ENCODE data around the gene MRPL3.

MRPL3 gene

DNA sequence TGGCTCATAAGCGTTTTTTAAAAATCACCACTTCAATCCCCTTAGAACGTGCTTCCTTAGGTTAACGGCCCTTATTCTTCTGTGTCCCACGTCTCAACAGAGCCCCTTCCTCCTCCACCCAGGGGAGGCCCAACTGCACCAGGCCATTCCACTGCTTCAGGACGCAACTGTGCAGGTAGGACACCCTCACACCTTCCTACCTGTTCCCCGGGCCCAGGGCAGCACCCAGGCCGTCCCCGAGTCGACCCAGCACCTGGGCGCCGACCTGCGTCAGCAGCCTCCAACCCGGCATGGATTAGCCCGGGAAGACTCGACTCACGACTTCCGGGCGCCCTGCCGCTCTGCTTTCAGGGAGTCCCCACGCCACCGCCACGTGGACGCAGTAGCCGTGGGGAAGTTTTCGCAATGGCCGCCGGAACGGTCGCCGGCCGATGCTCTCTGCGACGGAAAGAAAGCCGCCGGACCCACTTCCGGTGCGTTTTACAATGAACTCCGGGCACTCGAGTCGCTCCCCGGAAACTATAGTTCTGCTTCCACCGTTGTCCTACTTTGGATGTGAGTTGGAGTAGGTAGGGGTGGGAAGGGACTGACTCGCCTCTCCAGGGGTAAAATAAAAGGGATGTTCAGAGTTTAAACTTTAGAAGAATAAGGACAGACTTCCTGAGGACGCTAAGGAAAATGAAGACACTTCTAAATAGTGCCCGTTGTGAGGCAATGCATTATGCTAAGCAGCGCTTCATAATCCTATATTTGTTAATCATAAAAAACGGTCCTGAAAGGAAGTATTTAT is at the start of gene MRPL3:
Gene MRPL3, minus strand, starts transcription at position 442 of the 790 bp plus-strand sequence. Its CDS starts 150 bp downstream, at position 292.
- H3K27me3 ChIP-seq (ENCODE audit: insufficient read depth, low read length, poor library complexity, severe bottlenecking) = peaks cover 43% of the 10 kb centered on the region
- H3K4me2 ChIP-seq (ENCODE audit: low read depth, low read length, poor library complexity, severe bottlenecking) = peak within 1 kb of the TSS; percentile 98
- H4K20me1 ChIP-seq (ENCODE audit: insufficient read depth, low read length, poor library complexity, severe bottlenecking) = peaks cover 28% of the 10 kb centered on the region
- H2AFZ ChIP-seq (ENCODE audit: low read length) = peak within 1 kb of the TSS; percentile 96
- 0 out of 2 replicates have a peak, but pooled peaks cover 4% of the 10 kb centered on the region for H3K9me2 ChIP-seq (replicated peaks; ENCODE audit: low read depth, low read length)
- peaks cover 47% of the 10 kb centered on the region for H3K79me2 ChIP-seq (ENCODE audit: insufficient read depth, low read length)
- no peaks in the 10 kb centered on the region for H3F3A ChIP-seq (ENCODE audit: low read depth)
- peak within 1 kb of the TSS; percentile 92 for H3K9ac ChIP-seq (ENCODE audit: low read depth, low read length, poor library complexity, severe bottlenecking)
- no peaks in the 10 kb centered on the region for H3K9me3 ChIP-seq (ENCODE audit: insufficient read depth, low read depth, low read length)
- H3K4me1 ChIP-seq (ENCODE audit: insufficient read depth, low read length, poor library complexity, severe bottlenecking) = peaks cover 25% of the 10 kb centered on the region
- H3K36me3 ChIP-seq (ENCODE audit: insufficient read depth, low read length) = peaks cover 12% of the 10 kb centered on the region; the same call in 1 of the 2 replicates
- TF ChIP-seq, protein P1, sequence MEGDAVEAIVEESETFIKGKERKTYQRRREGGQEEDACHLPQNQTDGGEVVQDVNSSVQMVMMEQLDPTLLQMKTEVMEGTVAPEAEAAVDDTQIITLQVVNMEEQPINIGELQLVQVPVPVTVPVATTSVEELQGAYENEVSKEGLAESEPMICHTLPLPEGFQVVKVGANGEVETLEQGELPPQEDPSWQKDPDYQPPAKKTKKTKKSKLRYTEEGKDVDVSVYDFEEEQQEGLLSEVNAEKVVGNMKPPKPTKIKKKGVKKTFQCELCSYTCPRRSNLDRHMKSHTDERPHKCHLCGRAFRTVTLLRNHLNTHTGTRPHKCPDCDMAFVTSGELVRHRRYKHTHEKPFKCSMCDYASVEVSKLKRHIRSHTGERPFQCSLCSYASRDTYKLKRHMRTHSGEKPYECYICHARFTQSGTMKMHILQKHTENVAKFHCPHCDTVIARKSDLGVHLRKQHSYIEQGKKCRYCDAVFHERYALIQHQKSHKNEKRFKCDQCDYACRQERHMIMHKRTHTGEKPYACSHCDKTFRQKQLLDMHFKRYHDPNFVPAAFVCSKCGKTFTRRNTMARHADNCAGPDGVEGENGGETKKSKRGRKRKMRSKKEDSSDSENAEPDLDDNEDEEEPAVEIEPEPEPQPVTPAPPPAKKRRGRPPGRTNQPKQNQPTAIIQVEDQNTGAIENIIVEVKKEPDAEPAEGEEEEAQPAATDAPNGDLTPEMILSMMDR (conservative IDR thresholded peaks at IDR 0.05; ENCODE audit: low read length) = no peak
- TF ChIP-seq EZH2phosphoT487 (IDR thresholded peaks at IDR 0.05; ENCODE audit: borderline replicate concordance) = no peak
- peak within 1 kb of the TSS; percentile 94 for H3K4me3 ChIP-seq (ENCODE audit: low read length, poor library complexity, severe bottlenecking)

DNA sequence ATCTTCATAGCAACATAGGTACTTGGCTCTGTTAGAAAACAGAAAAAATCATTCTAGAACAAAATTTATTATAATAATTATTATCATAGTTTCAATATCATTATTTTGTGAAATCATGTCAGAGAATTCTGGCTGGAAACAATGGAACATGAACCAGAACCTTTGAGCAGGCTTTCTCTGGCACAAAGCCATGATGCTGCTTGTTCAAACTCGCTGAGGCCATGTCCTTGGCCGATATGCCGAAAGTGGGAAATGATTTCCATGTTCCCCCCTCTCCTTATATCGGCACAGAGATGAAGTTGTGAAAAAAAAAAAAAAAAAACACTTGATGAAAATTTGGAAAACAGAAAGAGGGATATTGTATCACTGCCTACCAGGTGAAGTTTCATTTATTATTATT is 49.0 kb upstream of the MRPL3 start:
- Histone ChIP-seq H3K4me3 (ENCODE audit: low read length, poor library complexity, severe bottlenecking) (no peak overlapping the region), H3K27me3 (ENCODE audit: insufficient read depth, low read length, poor library complexity, severe bottlenecking) (no peaks in the 10 kb centered on the region), H3K9ac (ENCODE audit: low read depth, low read length, poor library complexity, severe bottlenecking) (no peak overlapping the region), H3K9me3 (ENCODE audit: insufficient read depth, low read depth, low read length) (no peaks in the 10 kb centered on the region), H3K79me2 (ENCODE audit: insufficient read depth, low read length) (no peaks in the 10 kb centered on the region), H4K20me1 (ENCODE audit: insufficient read depth, low read length, poor library complexity, severe bottlenecking) (no peaks in the 10 kb centered on the region), H2AFZ (ENCODE audit: low read length) (no peak overlapping the region), H3K4me1 (ENCODE audit: insufficient read depth, low read length, poor library complexity, severe bottlenecking) (no peaks in the 10 kb centered on the region), H3K36me3 (ENCODE audit: insufficient read depth, low read length) (no peaks in the 10 kb centered on the region), H3F3A (ENCODE audit: low read depth) (no peaks in the 10 kb centered on the region), H3K9me2 (replicated peaks; ENCODE audit: low read depth, low read length) (no peaks in the 10 kb centered on the region), H3K4me2 (ENCODE audit: low read depth, low read length, poor library complexity, severe bottlenecking) (no peak overlapping the region)
- TF ChIP-seq EZH2phosphoT487 (IDR thresholded peaks at IDR 0.05; ENCODE audit: borderline replicate concordance) = no peak

GRCh38 chr3:131550562-131551465 is 48.0 kb upstream of the MRPL3 start:
- Histone ChIP-seq H3K79me2 (ENCODE audit: insufficient read depth, low read length) (no peaks in the 10 kb centered on the region), H3K27me3 (ENCODE audit: insufficient read depth, low read length, poor library complexity, severe bottlenecking) (no peaks in the 10 kb centered on the region), H3K4me3 (ENCODE audit: low read length, poor library complexity, severe bottlenecking) (no peak overlapping the region), H3K9me2 (replicated peaks; ENCODE audit: low read depth, low read length) (no peaks in the 10 kb centered on the region), H2AFZ (ENCODE audit: low read length) (no peak overlapping the region), H3F3A (ENCODE audit: low read depth) (no peaks in the 10 kb centered on the region), H3K4me2 (ENCODE audit: low read depth, low read length, poor library complexity, severe bottlenecking) (no peak overlapping the region), H3K9me3 (ENCODE audit: insufficient read depth, low read depth, low read length) (no peaks in the 10 kb centered on the region), H3K4me1 (ENCODE audit: insufficient read depth, low read length, poor library complexity, severe bottlenecking) (no peaks in the 10 kb centered on the region), H3K36me3 (ENCODE audit: insufficient read depth, low read length) (no peaks in the 10 kb centered on the region), H4K20me1 (ENCODE audit: insufficient read depth, low read length, poor library complexity, severe bottlenecking) (no peaks in the 10 kb centered on the region), H3K9ac (ENCODE audit: low read depth, low read length, poor library complexity, severe bottlenecking) (no peak overlapping the region)
- TF ChIP-seq EZH2phosphoT487 (IDR thresholded peaks at IDR 0.05; ENCODE audit: borderline replicate concordance) = no peak
- TF ChIP-seq, protein P1 (conservative IDR thresholded peaks at IDR 0.05; ENCODE audit: low read length) = no peak
